NCI-H524 (cell line): ENCODE data around the gene CNIH4.
"Not testable (repeated sequence)": the region's sequence is repeated elsewhere in the genome, so short reads cannot be mapped to it uniquely, and the experiment has no call there.

Experiments
- DNase-seq, 2 experiments: peaks; one replicate each; lab custom pipeline; 2025; lab: John Stamatoyannopoulos, UW

CNIH4 gene

GRCh38 chr1:224349716-224350115 lies 7.0 kb upstream of the CNIH4 start:
- DNase-seq, result not testable (repeated sequence)

GRCh38 chr1:224352436-224353085 lies 4.1 kb upstream of the CNIH4 start:
- not testable (repeated sequence) for DNase-seq

GRCh38 chr1:224353975-224354925 lies 2.4 kb upstream of the CNIH4 start:
- DNase-seq, result no peak

GRCh38 chr1:224357626-224358124 lies 996 bp downstream of the CNIH4 start:
- no peak for DNase-seq

- DNase-seq, result no peak
Observed at GRCh38 chr1:224358237-224358636, 1.6 kb downstream of the CNIH4 start.

GRCh38 chr1:224359207-224359606 lies 2.5 kb downstream of the CNIH4 start:
- DNase-seq, result no peak

GRCh38 chr1:224368409-224368808 lies 11.7 kb downstream of the CNIH4 start:
- no peak for DNase-seq

GRCh38 chr1:224373008-224373590 lies 16.4 kb downstream of the CNIH4 start:
- DNase-seq, result no peak

GRCh38 chr1:224375059-224375458 lies 18.4 kb downstream of the CNIH4 start:
- no peak for DNase-seq

GRCh38 chr1:224377676-224378006 lies 21.0 kb downstream of the CNIH4 start:
- no peak for DNase-seq

- DNase-seq, result no peak
Observed at GRCh38 chr1:224378855-224379631, 22.4 kb downstream of the CNIH4 start.

GRCh38 chr1:224380003-224380402 lies 23.3 kb downstream of the CNIH4 start:
- no peak for DNase-seq

GRCh38 chr1:224381880-224382548 lies 25.3 kb downstream of the CNIH4 start:
- DNase-seq, result no peak

- DNase-seq, result no peak
Observed at GRCh38 chr1:224383218-224383617, 26.5 kb downstream of the CNIH4 start.

- DNase-seq, result no peak
Observed at GRCh38 chr1:224387302-224387912, 30.7 kb downstream of the CNIH4 start.

GRCh38 chr1:224387943-224388342 lies 31.3 kb downstream of the CNIH4 start:
- DNase-seq, result no peak

GRCh38 chr1:224390517-224390916 lies 33.8 kb downstream of the CNIH4 start:
- DNase-seq, result no peak

GRCh38 chr1:224392411-224393249 lies 36.0 kb downstream of the CNIH4 start:
- DNase-seq, result no peak

- no peak for DNase-seq
Observed at GRCh38 chr1:224393294-224393693, 36.6 kb downstream of the CNIH4 start.

- no peak for DNase-seq
Observed at GRCh38 chr1:224399887-224400286, 43.2 kb downstream of the CNIH4 start.
